ENCODE measurements around the gene RGS7.

Gene RGS7

DNA sequence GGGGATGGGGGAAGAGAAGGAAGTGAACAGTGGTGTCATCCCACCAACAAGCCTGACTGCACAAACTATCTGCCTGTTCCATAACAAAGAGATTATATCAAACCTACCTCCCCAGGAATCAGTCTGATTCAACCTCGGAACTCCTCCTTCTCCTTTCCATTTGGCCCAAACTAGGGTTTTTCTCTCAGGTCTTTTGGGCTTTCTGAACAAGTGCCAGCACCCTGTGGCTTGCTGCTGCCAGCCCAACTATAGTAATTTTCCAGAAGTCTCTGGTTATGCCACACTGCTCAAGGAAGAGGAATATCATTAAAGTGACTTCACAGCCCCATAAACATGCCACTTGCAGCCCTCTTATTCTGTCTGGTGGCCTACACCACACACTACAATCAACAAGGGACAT is 70.5 kb downstream of the RGS7 start:
- TF ChIP-seq, protein P1, sequence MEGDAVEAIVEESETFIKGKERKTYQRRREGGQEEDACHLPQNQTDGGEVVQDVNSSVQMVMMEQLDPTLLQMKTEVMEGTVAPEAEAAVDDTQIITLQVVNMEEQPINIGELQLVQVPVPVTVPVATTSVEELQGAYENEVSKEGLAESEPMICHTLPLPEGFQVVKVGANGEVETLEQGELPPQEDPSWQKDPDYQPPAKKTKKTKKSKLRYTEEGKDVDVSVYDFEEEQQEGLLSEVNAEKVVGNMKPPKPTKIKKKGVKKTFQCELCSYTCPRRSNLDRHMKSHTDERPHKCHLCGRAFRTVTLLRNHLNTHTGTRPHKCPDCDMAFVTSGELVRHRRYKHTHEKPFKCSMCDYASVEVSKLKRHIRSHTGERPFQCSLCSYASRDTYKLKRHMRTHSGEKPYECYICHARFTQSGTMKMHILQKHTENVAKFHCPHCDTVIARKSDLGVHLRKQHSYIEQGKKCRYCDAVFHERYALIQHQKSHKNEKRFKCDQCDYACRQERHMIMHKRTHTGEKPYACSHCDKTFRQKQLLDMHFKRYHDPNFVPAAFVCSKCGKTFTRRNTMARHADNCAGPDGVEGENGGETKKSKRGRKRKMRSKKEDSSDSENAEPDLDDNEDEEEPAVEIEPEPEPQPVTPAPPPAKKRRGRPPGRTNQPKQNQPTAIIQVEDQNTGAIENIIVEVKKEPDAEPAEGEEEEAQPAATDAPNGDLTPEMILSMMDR (IDR thresholded peaks at IDR 0.05; ENCODE audit: insufficient read depth, low read length, missing control alignments) = no peak
- POLR2A ChIA-PET = no interaction called here
- no peak for DNase-seq (ENCODE audit: low read depth, low spot score)
- CTCF ChIA-PET = no interaction called here
- H3K4me3 ChIP-seq (ENCODE audit: low read depth, low read length) = no peak overlapping the region

DNA sequence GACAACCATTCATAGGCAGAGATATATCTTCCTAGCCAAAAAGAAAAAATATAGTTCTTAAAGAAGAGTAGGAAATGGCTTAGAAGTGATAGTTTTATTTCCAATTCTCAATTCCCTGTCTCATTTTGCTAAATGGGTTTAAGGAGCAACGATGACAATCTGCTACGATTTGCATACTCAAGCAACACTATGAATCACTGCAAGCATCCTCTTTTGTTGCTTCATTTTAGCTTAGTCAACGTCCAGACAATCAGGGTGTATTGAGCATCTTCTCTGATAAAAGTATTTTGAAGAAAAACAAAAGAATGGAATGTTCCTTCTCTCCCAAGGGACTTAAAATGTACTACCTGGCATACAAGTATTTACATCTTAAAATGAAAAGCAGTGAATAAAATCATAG is 80.6 kb downstream of the RGS7 start:
- no peak for DNase-seq (ENCODE audit: low read depth, low spot score)
- TF ChIP-seq, protein P1 (IDR thresholded peaks at IDR 0.05; ENCODE audit: insufficient read depth, low read length, missing control alignments) = no peak
- CTCF ChIA-PET = no interaction called here
- no peak overlapping the region for H3K4me3 ChIP-seq (ENCODE audit: low read depth, low read length)
- POLR2A ChIA-PET = no interaction called here

DNA sequence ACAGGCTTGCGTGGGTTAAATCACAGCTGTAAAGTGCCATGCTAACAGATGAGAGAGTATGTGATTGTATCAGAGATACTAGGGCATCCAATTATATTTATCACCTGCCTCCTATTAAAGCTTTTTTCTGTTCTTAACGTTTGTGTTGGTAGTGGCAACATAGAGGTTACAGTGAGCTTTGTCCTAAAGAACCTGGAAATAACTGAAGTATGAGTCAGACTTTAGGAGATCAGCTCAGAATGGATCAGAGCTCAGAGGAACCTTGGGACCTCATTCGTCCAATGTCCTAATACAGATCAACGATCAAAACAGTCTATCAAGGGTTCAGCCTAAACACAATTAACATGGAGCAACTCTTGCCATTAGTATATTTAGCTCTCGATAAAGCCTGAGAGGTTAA is 81.0 kb downstream of the RGS7 start:
- ChIA-PET CTCF (no interaction called here), POLR2A (no interaction called here)
- TF ChIP-seq, protein P1 (IDR thresholded peaks at IDR 0.05; ENCODE audit: insufficient read depth, low read length, missing control alignments) = no peak
- H3K4me3 ChIP-seq (ENCODE audit: low read depth, low read length) = no peak overlapping the region
- no peak for DNase-seq (ENCODE audit: low read depth, low spot score)

DNA sequence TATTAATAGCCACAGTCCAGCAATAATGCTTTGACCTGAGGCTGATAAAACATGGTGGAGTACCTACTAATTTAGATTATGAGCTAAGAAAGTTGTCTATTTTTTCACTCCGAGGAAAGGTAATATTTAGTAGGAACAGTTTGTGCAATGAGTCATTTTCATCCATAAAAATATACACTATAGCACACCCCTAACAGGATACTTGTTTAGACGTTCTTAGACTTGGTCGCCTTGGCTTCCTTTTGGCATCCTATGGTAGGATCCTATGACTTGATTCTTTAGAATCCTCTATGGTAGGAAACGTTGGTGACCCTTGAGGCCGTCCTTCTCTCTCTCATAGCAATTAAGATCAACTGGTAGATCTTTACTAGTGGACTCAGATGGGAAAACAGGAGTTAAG is 81.8 kb downstream of the RGS7 start:
- DNase-seq (ENCODE audit: low read depth, low spot score) = no peak
- ChIA-PET POLR2A (no interaction called here), CTCF (no interaction called here)
- TF ChIP-seq, protein P1 (IDR thresholded peaks at IDR 0.05; ENCODE audit: insufficient read depth, low read length, missing control alignments) = no peak
- no peak overlapping the region for H3K4me3 ChIP-seq (ENCODE audit: low read depth, low read length)

DNA sequence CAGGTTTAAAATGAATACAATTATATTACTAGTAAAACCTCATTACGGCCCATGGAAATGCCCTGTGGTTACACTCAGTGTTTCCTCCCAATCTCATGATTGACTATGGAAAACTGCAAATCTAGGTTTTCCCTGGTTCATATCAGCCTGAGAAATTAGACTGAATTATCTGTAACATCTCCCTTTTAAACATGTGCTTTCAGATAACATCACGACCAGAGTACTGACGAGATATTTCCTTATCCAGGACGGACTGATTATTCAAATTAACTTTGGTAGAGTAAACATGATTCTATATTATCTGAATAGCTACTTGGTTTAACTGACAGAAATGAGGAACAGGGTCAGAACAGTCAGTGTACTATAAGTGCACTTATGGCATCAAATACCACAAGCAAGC is 82.3 kb downstream of the RGS7 start:
- ChIA-PET CTCF (no interaction called here), POLR2A (no interaction called here)
- H3K4me3 ChIP-seq (ENCODE audit: low read depth, low read length) = no peak overlapping the region
- TF ChIP-seq, protein P1 (IDR thresholded peaks at IDR 0.05; ENCODE audit: insufficient read depth, low read length, missing control alignments) = no peak
- no peak for DNase-seq (ENCODE audit: low read depth, low spot score)

DNA sequence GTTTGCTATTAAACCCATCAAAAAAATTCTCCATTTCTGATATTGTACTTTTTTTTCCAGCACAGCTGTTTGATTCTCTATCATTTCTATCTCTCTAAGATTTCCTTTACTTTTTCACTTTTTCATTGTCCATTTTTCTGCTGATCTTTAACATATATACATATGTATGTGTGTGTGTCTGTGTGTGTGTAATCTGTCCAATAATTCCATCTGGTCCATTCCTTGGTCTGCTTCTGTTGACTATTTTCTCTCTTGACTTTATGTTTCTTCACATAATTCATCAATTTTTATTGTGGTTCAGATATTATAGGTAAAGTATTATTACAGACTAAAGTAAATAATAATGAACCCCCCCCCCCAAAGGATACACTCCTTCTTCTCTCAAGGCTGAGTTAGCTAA is 84.2 kb downstream of the RGS7 start:
- CTCF ChIA-PET = no interaction called here
- TF ChIP-seq, protein P1 (IDR thresholded peaks at IDR 0.05; ENCODE audit: insufficient read depth, low read length, missing control alignments) = no peak
- POLR2A ChIA-PET = no interaction called here
- DNase-seq (ENCODE audit: low read depth, low spot score) = no peak
- no peak overlapping the region for H3K4me3 ChIP-seq (ENCODE audit: low read depth, low read length)

All from AG04449 (cell line).